ENCODE measurements around the gene GPR157. TPM values are rescaled to one million over a fixed set of nuclear protein-coding genes. Genes with fewer than 3 reads are reported as not detected.
"Not testable (repeated sequence)": the region's sequence is repeated elsewhere in the genome, so short reads cannot be mapped to it uniquely, and the experiment has no call there.

Gene GPR157
- total RNA-seq, 1 donor = 5.4 TPM

DNA sequence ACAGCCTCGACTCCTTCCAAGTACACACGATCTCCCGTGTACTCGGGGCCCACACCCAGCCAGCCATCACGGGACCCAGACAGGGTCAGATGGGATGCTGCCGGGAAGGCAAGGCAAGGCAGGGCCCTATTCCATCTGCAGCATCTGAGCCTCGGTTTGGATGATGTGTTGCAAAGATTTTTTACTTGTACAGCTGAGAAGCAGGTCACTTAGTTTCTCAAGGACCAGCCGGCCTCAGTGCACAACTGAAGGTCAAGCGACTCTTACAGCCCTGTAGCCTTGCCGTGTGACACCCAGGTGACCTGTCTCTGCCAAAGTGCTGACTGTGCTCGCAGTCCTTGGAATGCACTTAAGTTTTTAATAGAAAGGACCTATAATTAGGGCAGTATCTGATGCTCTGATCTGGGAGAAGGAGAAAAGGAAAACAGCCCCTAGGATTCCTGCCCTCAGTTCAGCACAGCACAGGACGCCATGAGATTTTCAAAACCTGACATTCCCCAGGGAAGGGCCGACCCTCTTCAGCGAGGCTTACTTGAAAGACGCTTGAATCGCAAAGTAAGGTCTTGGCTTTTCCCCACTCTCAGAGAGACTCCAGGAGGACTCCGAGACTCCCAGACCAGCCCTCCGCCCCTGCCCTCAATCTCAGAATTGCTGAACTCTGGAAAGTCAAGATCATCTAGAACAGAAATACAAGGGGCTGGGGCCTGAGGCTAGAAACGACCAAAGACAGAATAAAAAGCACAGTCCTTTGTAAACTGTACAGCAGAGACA lies 1.3 kb downstream of the GPR157 start:
- Histone ChIP-seq H3K36me3 (ENCODE audit: insufficient read depth, low read length) (no peaks in the 10 kb centered on the region), H4K20me1 (ENCODE audit: insufficient read depth, low read length) (no peaks in the 10 kb centered on the region), H3K4me3 (ENCODE audit: insufficient read depth, low read length) (peak overlapping the region; percentile 76), H2AFZ (ENCODE audit: low read length) (peak overlapping the region; percentile 81), H3K79me2 (ENCODE audit: insufficient read depth, low read length) (peaks cover 6% of the 10 kb centered on the region), H3K9me3 (ENCODE audit: low read depth, low read length) (no peaks in the 10 kb centered on the region), H3K4me2 (ENCODE audit: insufficient read depth, low read length) (peak overlapping the region; percentile 87), H3K4me1 (ENCODE audit: insufficient read depth, low read length) (peaks cover 22% of the 10 kb centered on the region), H3K27ac (ENCODE audit: low read depth, low read length) (no peak overlapping the region), H3K27me3 (ENCODE audit: insufficient read depth, low read length) (no peaks in the 10 kb centered on the region)
- DNase-seq (ENCODE audit: insufficient read length, low spot score, missing footprints) = peak; percentile 81
- TF ChIP-seq, protein P1, sequence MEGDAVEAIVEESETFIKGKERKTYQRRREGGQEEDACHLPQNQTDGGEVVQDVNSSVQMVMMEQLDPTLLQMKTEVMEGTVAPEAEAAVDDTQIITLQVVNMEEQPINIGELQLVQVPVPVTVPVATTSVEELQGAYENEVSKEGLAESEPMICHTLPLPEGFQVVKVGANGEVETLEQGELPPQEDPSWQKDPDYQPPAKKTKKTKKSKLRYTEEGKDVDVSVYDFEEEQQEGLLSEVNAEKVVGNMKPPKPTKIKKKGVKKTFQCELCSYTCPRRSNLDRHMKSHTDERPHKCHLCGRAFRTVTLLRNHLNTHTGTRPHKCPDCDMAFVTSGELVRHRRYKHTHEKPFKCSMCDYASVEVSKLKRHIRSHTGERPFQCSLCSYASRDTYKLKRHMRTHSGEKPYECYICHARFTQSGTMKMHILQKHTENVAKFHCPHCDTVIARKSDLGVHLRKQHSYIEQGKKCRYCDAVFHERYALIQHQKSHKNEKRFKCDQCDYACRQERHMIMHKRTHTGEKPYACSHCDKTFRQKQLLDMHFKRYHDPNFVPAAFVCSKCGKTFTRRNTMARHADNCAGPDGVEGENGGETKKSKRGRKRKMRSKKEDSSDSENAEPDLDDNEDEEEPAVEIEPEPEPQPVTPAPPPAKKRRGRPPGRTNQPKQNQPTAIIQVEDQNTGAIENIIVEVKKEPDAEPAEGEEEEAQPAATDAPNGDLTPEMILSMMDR (IDR thresholded peaks at IDR 0.05; ENCODE audit: extremely low read depth, low read depth, low read length) = no peak

DNA sequence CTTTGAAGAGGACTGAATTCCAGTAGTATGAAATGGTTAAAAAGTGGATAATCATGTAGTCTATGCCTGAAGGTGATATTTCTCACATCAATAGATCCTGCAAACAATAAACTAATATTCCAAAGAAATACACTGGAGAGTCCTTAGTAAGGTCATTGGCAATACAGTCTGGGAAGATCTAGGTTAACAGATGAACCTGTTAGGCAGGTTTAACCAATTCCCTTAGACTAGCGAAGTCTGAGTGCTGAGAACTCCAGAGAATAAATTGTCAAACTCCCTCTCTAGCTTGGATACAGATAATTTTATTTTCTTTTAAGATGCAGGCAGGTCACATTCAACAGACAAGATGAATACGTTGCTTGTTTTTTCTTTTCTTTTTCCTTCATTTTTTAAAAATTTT lies 2.4 kb downstream of the GPR157 start:
- no peaks in the 10 kb centered on the region for H3K9me3 ChIP-seq (ENCODE audit: low read depth, low read length)
- DNase-seq (ENCODE audit: insufficient read length, low spot score, missing footprints) = no peak
- H3K79me2 ChIP-seq (ENCODE audit: insufficient read depth, low read length) = peaks cover 6% of the 10 kb centered on the region
- H3K4me3 ChIP-seq (ENCODE audit: insufficient read depth, low read length) = no peak overlapping the region
- peaks cover 22% of the 10 kb centered on the region for H3K4me1 ChIP-seq (ENCODE audit: insufficient read depth, low read length)
- no peak overlapping the region for H3K4me2 ChIP-seq (ENCODE audit: insufficient read depth, low read length)
- no peaks in the 10 kb centered on the region for H3K36me3 ChIP-seq (ENCODE audit: insufficient read depth, low read length)
- H4K20me1 ChIP-seq (ENCODE audit: insufficient read depth, low read length) = peaks cover 4% of the 10 kb centered on the region
- TF ChIP-seq, protein P1 (IDR thresholded peaks at IDR 0.05; ENCODE audit: extremely low read depth, low read depth, low read length) = no peak
- H2AFZ ChIP-seq (ENCODE audit: low read length) = no peak overlapping the region
- no peaks in the 10 kb centered on the region for H3K27me3 ChIP-seq (ENCODE audit: insufficient read depth, low read length)
- H3K27ac ChIP-seq (ENCODE audit: low read depth, low read length) = no peak overlapping the region

DNA sequence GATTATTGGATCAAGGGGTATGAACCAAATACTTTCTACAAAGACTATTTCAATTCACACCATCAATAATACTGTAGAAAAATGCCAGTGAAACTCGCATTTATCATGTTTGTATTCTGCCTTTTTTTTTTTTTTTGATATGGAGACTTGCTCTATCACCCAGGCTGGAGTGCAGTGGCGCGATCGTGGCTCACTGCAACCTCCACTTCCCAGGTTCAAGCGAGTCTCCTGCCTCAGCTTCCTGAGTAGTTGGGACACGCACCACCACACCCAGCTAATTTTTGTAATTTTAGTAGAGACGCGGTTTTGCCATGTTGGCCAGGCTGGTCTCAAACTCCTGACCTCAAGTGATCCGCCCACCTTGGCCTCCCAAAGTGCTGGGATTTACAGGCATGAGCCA lies 3.1 kb downstream of the GPR157 start:
- H3K4me1 ChIP-seq (ENCODE audit: insufficient read depth, low read length) = peaks cover 22% of the 10 kb centered on the region
- H2AFZ ChIP-seq (ENCODE audit: low read length); H3K79me2 ChIP-seq (ENCODE audit: insufficient read depth, low read length); H3K4me3 ChIP-seq (ENCODE audit: insufficient read depth, low read length); H4K20me1 ChIP-seq (ENCODE audit: insufficient read depth, low read length); H3K27me3 ChIP-seq (ENCODE audit: insufficient read depth, low read length); H3K4me2 ChIP-seq (ENCODE audit: insufficient read depth, low read length); H3K36me3 ChIP-seq (ENCODE audit: insufficient read depth, low read length); DNase-seq (ENCODE audit: insufficient read length, low spot score, missing footprints); H3K9me3 ChIP-seq (ENCODE audit: low read depth, low read length); H3K27ac ChIP-seq (ENCODE audit: low read depth, low read length): not testable (repeated sequence)

DNA sequence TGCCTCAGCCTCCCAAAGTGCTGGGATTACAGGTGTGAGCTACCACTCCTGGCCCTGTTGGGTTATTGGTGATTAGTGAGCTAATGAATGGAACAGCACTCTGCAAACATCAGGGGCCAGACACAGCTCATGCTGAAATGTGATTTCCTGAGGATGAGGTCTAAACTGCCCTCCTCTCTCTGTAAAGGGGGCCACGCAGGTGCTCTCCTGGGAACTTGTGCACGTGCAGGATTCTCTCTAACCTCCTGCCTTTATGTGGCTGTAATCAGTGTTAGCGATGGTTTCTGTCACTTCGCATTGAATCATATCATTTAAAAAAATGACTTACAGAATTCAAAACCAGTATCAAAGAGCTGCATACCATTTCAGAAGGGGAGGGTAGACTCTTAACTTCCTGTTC lies 3.6 kb downstream of the GPR157 start:
- Histone ChIP-seq H3K36me3 (ENCODE audit: insufficient read depth, low read length) (no peaks in the 10 kb centered on the region), H3K4me1 (ENCODE audit: insufficient read depth, low read length) (peaks cover 22% of the 10 kb centered on the region), H3K4me3 (ENCODE audit: insufficient read depth, low read length) (no peak overlapping the region), H3K27ac (ENCODE audit: low read depth, low read length) (no peak overlapping the region), H2AFZ (ENCODE audit: low read length) (no peak overlapping the region), H3K79me2 (ENCODE audit: insufficient read depth, low read length) (peaks cover 6% of the 10 kb centered on the region), H3K9me3 (ENCODE audit: low read depth, low read length) (no peaks in the 10 kb centered on the region), H3K4me2 (ENCODE audit: insufficient read depth, low read length) (no peak overlapping the region), H3K27me3 (ENCODE audit: insufficient read depth, low read length) (no peaks in the 10 kb centered on the region), H4K20me1 (ENCODE audit: insufficient read depth, low read length) (peaks cover 4% of the 10 kb centered on the region)
- DNase-seq (ENCODE audit: insufficient read length, low spot score, missing footprints) = no peak
- TF ChIP-seq, protein P1 (IDR thresholded peaks at IDR 0.05; ENCODE audit: extremely low read depth, low read depth, low read length) = no peak

DNA sequence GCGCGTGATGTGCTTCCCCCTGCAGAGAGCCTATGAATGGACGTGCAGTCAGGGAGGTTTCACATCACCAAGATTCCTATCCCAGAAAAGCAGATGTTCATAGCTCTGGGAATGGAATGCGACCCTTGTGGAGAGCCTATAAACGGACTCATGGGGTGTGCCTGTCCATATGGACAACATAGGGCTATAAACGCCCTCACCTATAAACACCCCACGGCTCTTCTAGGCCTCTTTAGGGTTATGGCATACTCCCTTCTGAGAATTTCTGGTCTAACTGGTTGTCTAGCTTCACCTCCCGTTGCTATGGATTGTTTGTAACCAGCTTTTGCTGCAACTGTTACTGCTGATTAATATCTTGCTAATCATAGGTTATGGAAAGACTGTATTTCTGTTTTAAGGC lies 4.5 kb downstream of the GPR157 start:
- not testable (repeated sequence) for H2AFZ ChIP-seq (ENCODE audit: low read length); H3K27me3 ChIP-seq (ENCODE audit: insufficient read depth, low read length); H3K27ac ChIP-seq (ENCODE audit: low read depth, low read length); H3K4me3 ChIP-seq (ENCODE audit: insufficient read depth, low read length); H3K4me2 ChIP-seq (ENCODE audit: insufficient read depth, low read length); H3K79me2 ChIP-seq (ENCODE audit: insufficient read depth, low read length); DNase-seq (ENCODE audit: insufficient read length, low spot score, missing footprints); H3K9me3 ChIP-seq (ENCODE audit: low read depth, low read length); H3K36me3 ChIP-seq (ENCODE audit: insufficient read depth, low read length); H4K20me1 ChIP-seq (ENCODE audit: insufficient read depth, low read length)
- H3K4me1 ChIP-seq (ENCODE audit: insufficient read depth, low read length) = peaks cover 14% of the 10 kb centered on the region

DNA sequence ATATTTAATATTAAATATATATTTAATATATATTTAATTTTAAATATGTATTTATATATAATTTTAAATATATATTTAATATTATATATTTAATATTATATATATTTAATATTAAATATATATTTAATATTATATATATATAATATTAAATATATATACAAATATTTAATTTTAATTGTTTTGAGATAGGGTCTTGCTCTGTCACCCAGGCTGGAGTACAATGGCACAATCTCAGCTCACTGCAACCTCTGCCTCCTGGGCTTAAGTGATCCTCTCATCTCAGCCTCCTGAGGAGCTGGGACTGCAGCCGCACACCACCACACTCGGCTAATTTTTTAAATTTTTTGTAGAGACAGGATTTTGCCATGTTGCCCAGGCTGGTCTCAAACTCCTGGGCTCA lies 5.2 kb downstream of the GPR157 start:
- not testable (repeated sequence) for H3K27ac ChIP-seq (ENCODE audit: low read depth, low read length); H3K36me3 ChIP-seq (ENCODE audit: insufficient read depth, low read length); H3K9me3 ChIP-seq (ENCODE audit: low read depth, low read length); H3K79me2 ChIP-seq (ENCODE audit: insufficient read depth, low read length); H4K20me1 ChIP-seq (ENCODE audit: insufficient read depth, low read length); H2AFZ ChIP-seq (ENCODE audit: low read length); DNase-seq (ENCODE audit: insufficient read length, low spot score, missing footprints); H3K27me3 ChIP-seq (ENCODE audit: insufficient read depth, low read length); H3K4me3 ChIP-seq (ENCODE audit: insufficient read depth, low read length); H3K4me2 ChIP-seq (ENCODE audit: insufficient read depth, low read length)
- H3K4me1 ChIP-seq (ENCODE audit: insufficient read depth, low read length) = peaks cover 14% of the 10 kb centered on the region
